GM19025 (cell line): ENCODE measurements around the gene ING2.
"Not testable (repeated sequence)": the region's sequence is repeated elsewhere in the genome, so short reads cannot be mapped to it uniquely, and the experiment has no call there.

ENCODE experiments used
- ATAC-seq: cut with Tn5 transposase; IDR thresholded peaks from one replicate; pipeline ENCODE4 v1.9.1; 2021; ENCODE audit warnings: mild to moderate bottlenecking, low read depth, moderate library complexity; ENCODE audit not compliant: unreplicated experiment

Gene ING2

GRCh38 chr4:183543435-183543834, 38.6 kb downstream of the ING2 start:
- no peak for ATAC-seq

GRCh38 chr4:183544109-183544508, 39.3 kb downstream of the ING2 start:
- ATAC-seq = no peak

- ATAC-seq = no peak
Measured at GRCh38 chr4:183546376-183546775, 41.5 kb downstream of the ING2 start.

- no peak for ATAC-seq
Measured at GRCh38 chr4:183548306-183548705, 43.4 kb downstream of the ING2 start.

- no peak for ATAC-seq
Measured at GRCh38 chr4:183550345-183551093, 45.7 kb downstream of the ING2 start.

GRCh38 chr4:183552274-183553146, 47.7 kb downstream of the ING2 start:
- no peak for ATAC-seq

GRCh38 chr4:183553147-183553478, 48.3 kb downstream of the ING2 start:
- not testable (repeated sequence) for ATAC-seq

GRCh38 chr4:183553601-183554345, 48.9 kb downstream of the ING2 start:
- ATAC-seq = no peak

- ATAC-seq = no peak
Measured at GRCh38 chr4:183554346-183554686, 49.5 kb downstream of the ING2 start.

- ATAC-seq = no peak
Measured at GRCh38 chr4:183554878-183555585, 50.2 kb downstream of the ING2 start.

GRCh38 chr4:183556947-183557346, 52.1 kb downstream of the ING2 start:
- no peak for ATAC-seq

GRCh38 chr4:183557611-183558010, 52.8 kb downstream of the ING2 start:
- no peak for ATAC-seq

- no peak for ATAC-seq
Measured at GRCh38 chr4:183558873-183559272, 54.0 kb downstream of the ING2 start.

GRCh38 chr4:183561905-183562304, 57.0 kb downstream of the ING2 start:
- ATAC-seq = no peak
